Tongue (tissue), 2 donors: ENCODE measurements around the gene TLCD1. TPM values are rescaled to one million over a fixed set of nuclear protein-coding genes. Genes with fewer than 3 reads are reported as not detected.
"Not testable (repeated sequence)": the region's sequence is repeated elsewhere in the genome, so short reads cannot be mapped to it uniquely, and the experiment has no call there.

ENCODE experiments used
- DNase-seq: peaks from one replicate; pipeline ENCODE4 v3.0.0-alpha.2; 2015
- total RNA-seq: library from RNA; depleted of rRNA; stranded (reverse); fragments of >200 nt; gene quantifications from one replicate; pipeline ENCODE4 v1.2.3, GENCODE V29; 2014

Gene TLCD1
- total RNA-seq, 1 donor from 2014 or later, result not detected

DNA sequence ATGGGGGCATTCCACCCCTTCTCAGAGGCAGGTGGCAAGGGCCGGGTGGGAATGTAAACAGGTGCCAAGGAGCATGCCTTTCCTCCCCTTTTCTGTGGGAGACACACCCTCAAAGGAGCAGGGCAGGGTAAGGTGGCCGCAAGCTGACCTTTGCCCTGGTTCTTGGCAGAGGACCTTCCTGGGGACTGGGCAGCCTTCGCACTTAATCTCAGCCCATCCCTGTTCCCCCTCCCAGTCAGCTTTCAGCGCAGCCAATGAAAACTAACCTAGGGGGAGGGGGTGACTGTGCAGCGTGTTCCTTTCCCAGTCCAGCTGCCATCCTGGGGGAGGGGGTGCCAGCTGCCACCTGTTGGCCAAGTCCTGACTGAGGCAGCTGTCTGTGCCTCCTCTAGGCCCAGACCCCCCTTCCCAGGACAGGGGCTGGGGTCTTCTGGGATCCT lies 20.6 kb upstream of the TLCD1 start:
- peak; percentile 95 for DNase-seq

DNA sequence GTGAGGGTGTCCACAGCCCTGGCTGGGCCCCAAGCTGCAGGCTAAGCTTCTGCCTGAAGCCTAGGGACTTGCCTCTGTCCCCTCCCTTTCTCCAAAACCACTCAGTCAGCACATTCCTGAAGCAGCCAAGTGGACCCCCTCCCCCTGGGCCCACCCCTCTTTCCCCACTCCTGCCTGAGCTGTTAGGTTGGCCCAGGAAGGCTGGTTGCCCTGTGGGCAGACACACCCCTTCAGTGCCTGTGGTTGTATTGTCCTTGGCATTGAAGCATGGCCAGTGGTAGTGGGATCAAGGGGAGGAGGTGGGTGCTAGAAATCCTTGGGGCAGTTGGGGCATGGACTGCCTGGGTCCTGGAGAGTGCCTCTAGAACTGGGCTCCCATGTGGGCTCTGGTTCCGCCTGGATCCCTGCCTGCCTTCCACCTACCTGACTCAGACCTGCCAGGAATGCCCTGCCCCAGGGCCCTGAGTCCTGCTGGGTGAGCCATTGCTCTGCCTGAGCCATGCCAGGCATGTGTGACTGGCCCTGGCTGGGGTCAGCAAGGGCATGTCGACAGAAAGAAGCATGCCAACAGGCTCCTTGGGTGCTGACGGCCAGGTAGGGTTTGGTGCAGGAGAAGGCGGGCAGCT lies 19.9 kb upstream of the TLCD1 start:
- no peak for DNase-seq

DNA sequence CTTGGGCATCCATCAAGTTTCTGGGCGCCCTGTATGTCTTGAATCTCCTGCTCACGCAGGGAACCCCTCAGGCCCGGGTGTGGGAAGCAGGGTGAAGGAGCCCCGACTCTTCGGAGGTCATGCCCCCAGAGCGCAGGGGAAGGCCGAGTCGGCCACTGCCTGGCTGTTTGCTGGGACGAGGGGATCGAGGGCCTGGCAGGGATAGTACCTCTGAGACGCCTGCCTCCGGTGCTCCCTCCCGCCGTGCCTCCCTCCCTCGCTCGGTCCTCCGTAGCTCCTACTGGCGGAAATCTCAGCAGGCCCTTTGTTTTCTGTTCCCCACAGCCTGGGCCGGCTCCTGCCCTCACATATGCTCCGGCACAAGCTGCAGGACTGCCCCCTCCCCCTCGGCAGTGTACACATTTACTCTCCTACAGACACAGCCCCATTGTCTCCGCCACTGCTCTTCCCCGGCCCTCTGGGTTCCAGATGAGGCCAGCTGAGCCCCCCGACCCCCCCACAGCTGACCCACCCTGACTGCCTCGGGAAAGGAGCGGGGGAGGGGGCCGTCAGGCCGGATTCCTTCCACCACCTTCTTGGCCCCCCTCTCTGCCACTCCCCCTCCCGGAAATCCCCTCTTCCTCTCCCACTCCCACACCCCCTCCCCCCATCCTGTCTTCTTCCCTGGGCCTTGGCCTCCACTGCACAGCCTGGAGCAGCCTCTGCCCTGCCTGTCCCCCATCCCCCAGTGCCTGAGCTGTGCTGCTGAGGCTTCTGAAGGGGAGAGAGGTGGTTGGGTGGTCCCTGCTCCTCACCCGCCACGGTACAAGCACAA lies 19.1 kb upstream of the TLCD1 start:
- peak; percentile 85 for DNase-seq

DNA sequence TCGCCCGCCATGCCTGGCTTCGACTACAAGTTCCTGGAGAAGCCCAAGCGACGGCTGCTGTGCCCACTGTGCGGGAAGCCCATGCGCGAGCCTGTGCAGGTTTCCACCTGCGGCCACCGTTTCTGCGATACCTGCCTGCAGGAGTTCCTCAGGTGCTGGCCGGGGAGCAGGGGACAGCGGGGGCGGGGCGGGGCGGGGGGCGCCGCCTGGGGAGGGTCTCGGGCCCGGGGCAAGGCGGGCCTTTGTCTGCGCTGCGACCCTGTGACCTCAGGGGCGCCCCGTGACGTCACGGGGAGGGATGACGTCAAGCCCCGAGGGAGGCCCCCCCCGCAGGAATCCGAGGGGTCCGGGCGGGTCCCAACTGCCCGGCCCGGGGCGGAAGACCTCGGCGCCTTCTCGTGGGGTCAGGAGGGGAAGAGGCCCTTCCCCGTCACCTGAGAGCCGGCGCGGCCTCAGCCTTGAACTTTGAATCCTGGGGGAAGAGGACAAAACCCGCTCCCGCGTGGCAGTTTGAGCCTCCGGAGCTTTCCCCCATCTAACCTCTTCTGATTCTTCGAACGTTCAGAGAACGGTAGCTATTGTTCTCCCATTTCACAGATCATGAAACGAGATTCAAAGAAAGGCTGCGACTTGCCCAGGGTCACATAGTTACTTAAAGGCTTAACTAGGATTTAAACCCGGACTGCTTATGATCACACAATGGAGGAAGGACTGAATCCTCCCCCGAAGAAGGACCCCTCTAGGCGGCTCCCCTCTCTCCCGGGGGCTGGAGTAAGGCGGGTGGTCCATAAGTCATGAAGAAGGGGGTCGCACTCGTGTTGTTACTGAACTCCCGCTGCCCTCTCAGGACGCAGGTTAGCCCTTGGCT lies 18.3 kb upstream of the TLCD1 start:
- DNase-seq, result peak; percentile 74

DNA sequence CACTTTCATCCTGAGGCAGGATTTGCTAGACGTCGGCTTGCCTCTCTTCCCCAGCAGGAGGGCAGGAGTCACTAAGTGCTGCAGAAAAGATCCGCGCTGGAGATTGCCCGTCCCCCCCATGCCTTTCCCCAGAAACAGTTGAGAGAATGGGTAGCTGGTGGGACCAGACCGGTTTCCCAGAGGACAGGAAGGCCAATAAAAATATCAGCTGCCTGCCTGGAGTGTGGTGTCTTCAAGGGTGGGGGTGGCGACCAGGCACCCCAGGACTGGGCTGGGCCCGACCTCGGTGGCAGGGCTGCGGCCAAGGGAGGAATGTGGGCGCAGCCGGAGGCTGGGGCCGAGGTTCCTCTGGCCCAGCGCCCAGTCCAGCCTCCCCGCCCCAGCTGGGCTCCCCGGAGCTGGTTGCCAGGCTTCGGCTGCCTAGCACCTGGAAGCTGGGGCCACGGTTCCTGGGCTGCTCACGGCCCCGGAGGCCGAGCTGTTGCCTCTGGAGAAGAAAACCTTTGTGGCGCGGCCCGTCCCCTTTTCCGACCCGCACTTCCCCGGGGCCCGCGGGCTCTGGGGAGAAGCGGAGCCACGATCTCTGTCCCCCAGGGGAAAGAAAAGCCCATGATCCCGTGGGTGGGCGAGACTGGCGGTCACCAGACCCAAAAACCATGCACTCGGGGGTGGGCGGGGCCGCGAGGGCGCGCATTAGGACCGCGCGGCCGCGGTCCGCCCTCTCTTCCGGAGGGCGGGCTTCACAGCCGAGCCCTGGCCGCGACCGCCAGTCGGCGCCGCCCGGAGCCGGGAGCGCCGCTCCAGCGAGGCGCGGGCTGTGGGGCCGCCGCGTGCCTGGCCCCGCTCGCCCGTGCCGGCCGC lies 17.4 kb upstream of the TLCD1 start, which contains the start of gene TRAF4:
Gene TRAF4, plus strand, starts transcription at position 769 of the 861 bp plus-strand sequence. CDS start 102 bp downstream, outside the sequence.
- peak; percentile 94 for DNase-seq

DNA sequence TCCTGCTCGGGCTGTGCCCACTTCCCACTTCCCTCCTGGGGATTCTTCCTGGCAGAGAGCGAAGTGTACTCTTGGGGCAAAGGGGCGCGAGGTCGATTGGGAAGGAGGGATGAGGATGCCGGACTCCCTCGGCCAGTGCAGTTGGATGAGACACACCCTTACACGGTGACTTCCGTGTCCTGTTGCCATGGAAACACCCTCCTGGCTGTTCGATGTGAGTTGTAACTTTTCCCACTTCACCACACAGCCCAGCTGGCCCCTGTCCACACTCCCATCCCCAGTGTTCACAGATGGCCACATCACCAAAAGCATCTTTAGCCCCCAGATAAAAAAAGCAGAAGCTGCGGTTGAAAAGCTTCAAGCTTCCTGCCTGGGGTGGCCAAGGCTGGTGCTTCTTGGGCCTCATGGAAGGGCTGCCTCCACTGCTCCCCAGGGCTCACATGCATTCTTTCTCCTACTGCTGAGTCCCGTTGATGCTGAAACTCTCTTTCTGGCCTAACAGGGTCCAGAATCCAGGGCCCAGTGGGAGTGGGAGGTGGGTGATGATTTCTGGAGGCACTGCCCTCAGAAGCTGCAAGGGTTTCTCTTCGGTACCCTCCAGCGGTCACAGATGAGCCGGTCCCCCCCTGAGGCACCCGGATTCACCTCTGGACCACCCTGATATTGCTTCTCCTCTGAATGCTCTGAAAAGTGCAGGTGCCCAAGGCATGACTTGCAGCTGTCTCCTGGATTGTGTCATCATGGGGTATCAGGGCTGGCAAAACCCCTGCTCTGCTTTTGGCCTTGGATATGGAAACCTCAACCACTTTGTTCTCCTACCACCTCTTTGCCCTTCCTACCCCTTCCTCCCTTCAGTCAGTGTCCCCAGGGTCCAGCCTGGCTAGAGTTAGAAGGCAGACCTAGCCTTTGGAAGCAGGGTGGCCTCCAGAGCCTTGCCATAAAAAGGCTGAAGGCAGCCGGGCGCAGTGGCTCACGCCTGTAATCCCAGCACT lies 15.6 kb upstream of the TLCD1 start:
- DNase-seq, result no peak

DNA sequence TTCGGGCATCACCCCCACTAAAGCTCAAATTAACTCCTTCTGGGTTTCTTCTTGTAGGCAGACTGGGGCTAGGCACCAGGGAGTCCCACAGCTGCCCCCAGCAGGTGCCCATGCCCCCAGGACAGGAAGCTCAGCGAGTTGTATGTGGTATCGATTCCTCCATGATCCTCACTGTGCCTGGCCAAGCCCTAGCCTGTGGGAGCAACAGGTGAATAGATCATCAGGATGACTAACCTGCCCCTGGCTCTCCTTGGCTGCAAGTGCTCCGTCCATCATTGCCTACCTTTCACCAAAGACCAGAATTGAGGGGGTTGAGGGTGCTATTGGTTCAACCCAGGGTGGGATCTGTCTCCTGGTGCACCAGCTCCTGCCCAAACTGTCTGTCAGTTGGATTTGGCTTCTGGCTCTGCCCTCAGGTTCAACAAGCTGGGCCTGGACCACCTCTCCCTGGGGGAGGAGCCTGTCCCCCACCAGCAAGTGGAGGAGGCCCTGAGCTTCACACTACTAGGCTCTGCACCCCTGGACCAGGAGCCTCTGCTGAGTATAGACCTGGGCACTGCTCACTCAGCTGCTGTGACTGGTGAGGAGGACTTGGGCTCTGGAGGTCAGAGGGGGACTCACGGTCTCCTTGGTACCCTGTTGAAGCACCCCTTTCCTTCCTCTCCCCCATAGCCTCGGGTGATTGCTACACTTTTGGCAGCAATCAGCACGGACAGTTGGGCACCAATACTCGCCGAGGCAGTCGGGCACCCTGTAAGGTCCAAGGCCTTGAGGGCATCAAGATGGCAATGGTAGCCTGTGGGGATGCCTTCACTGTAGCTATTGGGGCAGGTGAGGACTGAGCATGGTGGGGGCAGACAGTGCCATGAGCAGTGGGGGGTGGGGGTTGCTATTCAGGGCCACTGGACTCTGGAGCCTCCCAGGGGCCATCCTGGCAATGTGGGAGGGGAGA lies 14.6 kb upstream of the TLCD1 start:
- no peak for DNase-seq

DNA sequence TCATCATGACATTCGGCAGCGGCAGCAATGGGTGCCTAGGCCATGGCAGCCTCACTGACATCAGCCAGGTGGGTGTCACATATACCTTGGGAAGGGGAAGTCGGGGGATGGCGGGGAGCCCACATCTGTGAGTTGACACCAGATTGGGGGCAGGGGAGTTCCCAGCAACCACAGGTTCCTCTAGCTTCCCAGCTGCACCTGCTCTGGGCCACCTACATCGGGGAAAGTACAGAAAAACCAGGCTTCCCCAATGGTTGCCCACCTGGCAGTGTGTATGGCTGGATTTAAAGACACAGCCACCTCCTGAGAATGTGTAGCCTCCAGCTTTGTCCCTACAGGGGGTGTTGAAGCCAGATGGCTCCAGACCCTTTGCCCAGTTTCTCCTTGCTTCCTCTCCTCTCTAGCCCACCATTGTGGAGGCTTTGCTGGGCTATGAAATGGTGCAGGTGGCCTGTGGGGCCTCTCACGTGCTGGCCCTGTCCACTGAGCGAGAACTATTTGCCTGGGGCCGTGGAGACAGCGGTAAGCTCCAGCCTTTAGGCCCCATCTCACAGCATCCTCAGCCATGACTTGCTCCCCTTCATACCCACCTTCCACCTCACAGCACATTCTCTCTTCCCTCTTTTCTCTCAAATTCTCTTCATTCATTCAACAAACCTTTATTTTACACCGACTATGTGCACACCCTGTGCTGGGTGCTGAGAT lies 12.8 kb upstream of the TLCD1 start:
- no peak for DNase-seq

DNA sequence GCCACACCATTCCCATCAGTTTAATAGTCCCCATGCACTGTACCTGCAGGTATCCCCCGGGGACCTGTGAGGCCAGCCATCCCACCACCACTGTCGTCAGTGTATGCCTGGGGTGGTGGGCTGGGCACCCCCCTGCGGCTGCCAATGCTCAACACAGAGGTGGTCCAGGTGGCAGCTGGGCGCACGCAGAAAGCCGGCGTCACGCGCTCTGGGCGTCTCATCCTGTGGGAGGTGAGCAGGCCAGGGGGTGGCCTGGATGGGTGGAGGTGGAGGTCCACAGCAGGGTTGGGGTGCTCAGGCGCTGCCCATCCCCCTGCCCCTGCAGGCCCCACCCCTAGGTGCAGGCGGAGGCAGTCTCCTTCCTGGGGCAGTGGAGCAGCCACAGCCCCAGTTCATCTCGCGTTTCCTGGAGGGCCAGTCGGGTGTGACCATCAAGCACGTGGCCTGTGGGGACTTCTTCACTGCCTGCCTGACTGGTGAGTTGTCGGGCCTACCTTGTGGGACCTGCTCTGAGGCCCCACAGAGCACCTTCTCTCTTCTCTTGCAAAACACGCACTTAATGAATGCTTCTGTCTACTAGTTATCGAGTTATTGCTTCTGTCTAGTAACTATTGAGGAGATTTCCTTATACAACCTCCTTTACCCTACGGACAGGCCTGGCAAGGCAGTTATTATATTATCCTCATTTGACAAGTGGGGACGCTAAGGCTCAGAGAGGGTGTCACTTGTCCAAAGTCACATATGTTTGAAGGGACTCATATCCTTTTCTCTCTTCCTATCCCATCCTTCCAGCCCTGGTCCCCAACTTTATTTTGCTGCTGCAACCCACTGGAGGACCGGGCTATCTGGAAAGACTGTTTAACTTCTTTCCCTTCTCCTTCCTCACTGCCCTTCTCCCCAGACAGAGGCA lies 12.0 kb upstream of the TLCD1 start:
- DNase-seq, result no peak

DNA sequence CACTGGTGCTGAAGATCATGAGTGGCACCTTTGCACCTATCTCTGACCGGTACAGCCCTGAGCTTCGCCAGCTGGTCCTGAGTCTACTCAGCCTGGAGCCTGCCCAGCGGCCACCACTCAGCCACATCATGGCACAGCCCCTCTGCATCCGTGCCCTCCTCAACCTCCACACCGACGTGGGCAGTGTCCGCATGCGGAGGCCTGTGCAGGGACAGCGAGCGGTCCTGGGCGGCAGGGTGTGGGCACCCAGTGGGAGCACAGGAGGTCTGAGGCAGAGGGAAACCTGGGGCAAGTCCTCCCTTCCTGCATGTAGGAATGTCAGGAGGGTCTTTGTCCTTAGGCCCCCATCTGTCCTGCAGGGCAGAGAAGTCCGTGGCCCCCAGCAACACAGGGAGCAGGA lies 11.3 kb upstream of the TLCD1 start:
- no peak for DNase-seq

DNA sequence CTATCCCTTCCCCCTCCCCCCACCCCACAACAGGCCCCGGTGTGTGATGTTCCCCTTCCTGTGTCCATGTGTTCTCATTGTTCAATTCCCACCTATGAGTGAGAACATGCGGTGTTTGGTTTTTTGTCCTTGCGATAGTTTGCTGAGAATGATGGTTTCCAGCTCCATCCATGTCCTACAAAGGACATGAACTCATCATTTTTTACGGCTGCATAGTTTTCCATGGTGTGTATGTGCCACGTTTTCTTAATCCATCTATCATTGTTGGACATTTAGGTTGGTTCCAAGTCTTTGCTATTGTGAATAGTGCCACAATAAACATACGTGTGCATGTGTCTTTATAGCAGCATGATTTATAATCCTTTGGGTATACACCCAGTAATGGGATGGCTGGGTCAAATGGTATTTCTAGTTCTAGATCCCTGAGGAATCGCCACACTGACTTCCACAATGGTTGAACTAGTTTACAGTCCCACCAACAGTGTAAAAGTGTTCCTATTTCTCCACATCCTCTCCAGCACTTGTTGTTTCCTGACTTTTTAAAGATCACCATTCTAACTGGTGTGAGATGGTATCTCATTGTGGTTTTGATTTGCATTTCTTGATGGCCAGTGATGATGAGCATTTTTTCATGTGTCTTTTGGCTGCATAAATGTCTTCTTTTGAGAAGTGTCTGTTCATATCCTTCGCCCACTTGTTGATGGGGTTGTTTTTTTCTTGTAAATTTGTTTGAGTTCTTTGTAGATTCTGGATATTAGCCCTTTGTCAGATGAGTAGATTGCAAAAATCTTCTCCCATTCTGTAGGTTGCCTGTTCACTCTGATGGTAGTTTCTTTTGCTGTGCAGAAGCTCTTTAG lies 10.1 kb upstream of the TLCD1 start:
- not testable (repeated sequence) for DNase-seq

DNA sequence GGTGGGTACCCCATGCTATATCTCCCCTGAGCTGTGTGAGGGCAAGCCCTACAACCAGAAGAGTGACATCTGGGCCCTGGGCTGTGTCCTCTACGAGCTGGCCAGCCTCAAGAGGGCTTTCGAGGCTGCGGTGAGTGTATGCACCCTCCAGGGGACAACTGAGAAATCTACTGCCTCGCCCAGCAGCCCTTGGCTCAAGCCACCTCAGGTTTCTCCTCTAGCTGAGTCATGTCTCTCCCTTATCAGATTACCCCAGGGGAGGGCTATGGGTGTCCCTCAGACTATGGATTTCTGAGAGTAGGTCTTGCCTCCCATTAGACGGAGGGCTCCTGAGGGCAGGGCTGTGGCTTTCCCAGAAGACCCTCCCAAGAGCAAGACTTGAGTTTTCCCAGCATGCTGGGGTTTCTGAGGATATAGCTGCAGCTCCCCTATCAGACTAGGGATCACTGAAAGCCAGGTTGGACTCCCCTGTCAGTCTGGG lies 9.2 kb upstream of the TLCD1 start:
- DNase-seq, result no peak

DNA sequence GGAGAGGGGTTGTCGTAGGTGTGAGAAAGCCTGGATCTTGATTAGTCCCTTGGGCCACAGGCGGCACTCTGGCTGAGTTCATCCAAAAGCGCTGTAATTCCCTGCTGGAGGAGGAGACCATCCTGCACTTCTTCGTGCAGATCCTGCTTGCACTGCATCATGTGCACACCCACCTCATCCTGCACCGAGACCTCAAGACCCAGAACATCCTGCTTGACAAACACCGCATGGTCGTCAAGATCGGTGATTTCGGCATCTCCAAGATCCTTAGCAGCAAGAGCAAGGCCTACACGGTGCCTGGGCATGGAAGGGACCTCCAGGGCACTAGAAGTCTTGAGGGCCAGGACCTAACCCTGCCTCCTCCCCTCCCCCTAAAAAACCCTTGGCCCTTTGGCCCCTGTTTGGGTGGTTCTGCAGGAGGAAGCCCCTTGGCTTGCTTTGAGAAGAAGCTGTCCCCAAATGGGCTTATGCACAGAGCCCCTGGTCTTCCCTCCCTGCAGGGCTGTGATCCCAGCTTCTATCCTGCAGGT lies 8.7 kb upstream of the TLCD1 start:
- no peak for DNase-seq

DNA sequence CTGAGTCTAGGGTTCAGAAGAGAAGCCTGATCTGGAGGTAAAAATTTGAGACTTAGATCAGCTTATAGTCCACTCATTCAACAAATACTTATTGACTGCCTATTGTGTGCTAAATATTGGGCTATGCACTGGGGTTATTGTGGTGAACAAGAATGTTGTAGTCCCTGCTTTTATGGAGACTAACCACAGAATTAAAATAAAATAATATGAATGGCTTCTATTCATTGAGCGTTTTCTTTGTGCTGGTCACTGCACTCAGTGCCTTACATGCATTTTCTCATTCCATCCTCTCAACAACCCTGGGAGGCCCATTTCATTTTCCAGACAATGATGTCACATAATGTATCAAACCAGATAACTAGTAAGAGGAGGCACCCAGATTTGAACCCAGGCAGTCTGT lies 7.3 kb upstream of the TLCD1 start:
- no peak for DNase-seq

DNA sequence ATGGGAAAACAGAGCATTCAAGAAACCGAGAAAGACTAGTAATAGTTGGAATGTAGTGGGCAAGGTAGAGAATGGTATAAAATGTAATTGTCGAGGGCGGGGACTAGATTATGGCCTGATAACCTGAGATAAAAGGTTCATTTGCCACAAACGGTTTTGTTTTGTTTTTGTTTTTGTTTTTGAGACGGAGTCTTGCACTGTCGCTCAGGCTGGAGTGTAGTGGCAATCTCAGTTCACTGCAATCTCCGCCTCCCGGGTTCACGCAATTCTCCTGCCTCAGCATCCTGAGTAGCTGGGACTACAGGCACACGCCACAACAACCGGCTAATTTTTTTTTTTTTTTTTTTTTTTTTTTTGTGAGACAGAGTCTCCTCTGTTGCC lies 3.9 kb upstream of the TLCD1 start:
- no peak for DNase-seq
